ENCODE measurements around the gene GPR21.

DNA sequence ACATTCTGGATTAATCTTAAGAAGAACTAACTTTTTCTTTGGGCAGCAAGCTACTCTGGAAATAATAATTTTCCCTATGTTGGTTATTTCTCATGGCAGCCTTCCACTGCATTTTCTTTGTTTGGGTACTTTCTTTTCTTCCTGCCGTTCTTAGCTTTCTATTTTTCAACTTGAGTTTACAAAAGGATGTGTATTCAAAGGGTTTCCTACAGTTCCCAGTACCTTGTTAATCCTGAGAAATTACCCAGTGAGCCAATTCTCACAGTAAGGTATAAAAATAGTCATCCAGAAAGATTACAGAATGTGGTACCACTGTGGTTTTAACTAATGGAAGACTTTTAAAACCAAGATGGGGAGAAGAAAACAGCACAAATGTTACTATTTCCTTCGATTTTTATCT is 20.2 kb downstream of the GPR21 start:
- TF ChIP-seq, protein P1, sequence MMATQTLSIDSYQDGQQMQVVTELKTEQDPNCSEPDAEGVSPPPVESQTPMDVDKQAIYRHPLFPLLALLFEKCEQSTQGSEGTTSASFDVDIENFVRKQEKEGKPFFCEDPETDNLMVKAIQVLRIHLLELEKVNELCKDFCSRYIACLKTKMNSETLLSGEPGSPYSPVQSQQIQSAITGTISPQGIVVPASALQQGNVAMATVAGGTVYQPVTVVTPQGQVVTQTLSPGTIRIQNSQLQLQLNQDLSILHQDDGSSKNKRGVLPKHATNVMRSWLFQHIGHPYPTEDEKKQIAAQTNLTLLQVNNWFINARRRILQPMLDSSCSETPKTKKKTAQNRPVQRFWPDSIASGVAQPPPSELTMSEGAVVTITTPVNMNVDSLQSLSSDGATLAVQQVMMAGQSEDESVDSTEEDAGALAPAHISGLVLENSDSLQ (IDR thresholded peaks at IDR 0.05): no peak
- TF ChIP-seq SP1 (IDR thresholded peaks at IDR 0.05) (no peak), BHLHE40 (IDR thresholded peaks at IDR 0.05; ENCODE audit: borderline replicate concordance) (no peak), ZNF384 (IDR thresholded peaks at IDR 0.05) (no peak), L3MBTL2 (conservative IDR thresholded peaks at IDR 0.05) (no peak), FOXK2 (IDR thresholded peaks at IDR 0.05) (no peak), ELF4 (IDR thresholded peaks at IDR 0.05) (no peak), FOXA1 (IDR thresholded peaks at IDR 0.05) (no peak), TARDBP (IDR thresholded peaks at IDR 0.05) (no peak), CTBP1 (IDR thresholded peaks at IDR 0.05; ENCODE audit: borderline replicate concordance) (no peak), FOXM1 (IDR thresholded peaks at IDR 0.05; ENCODE audit: borderline replicate concordance) (no peak), ARNT (IDR thresholded peaks at IDR 0.05) (no peak)

Measured in HEK293T (cell line).